GM18508 (cell line): ENCODE data around the gene PHLDB1.
"Not testable (repeated sequence)": the region's sequence is repeated elsewhere in the genome, so short reads cannot be mapped to it uniquely, and the experiment has no call there.

Source experiments
- ATAC-seq: cut with Tn5 transposase; IDR thresholded peaks from one replicate; pipeline ENCODE4 v1.9.1; 2021; ENCODE audit warnings: moderate number of reproducible peaks; ENCODE audit not compliant: insufficient read depth, unreplicated experiment

Gene PHLDB1

GRCh38 chr11:118607401-118608359, at the start of gene PHLDB1:
Gene PHLDB1, plus strand, starts transcription at chr11:118607615. Its CDS starts 6,222 bp downstream, at chr11:118613837.
- no peak for ATAC-seq

GRCh38 chr11:118560806-118561205, 46.6 kb upstream of the PHLDB1 start:
- no peak for ATAC-seq

DNA sequence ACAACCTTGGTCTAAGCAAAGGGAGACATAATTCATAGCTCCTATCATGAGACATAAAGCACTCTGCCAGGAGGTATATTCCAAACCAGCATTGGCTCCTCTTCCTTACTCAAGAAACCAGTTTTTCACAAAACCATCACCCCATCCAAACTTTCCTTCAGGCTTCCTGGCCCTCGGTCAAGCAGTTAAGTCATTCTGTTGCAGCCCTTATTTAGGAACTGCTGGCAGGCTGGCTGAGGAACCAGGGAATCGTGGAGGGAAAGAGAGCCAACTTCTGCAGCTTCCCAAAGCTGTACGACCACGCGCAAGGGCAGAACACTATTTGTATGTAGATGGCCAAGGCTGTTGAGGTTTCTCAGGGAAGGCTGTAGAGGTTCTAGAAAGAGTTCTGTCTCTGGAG, 42.4 kb upstream of the PHLDB1 start:
- ATAC-seq, result no peak

DNA sequence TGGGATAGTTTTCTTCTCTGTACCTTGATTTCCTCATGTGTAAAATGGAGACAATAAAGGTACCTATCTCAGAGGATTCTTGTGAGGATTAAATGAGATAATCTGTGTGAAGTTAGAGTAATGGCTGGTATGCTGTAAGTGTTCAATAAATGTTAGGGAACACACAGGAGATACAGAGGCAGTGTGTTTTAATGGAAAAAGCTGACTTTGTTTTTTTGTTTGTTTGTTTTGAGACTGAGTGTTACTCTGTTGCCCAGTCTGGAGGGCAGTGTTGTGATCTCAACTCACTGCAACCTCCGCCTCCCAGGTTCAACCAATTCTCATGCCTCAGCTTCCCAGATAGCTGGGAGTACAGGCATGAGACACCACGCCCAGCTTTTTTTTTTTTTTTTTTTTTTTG, 37.7 kb upstream of the PHLDB1 start:
- ATAC-seq, result no peak

- no peak for ATAC-seq
Observed at GRCh38 chr11:118570787-118571186, 36.6 kb upstream of the PHLDB1 start.

GRCh38 chr11:118571701-118572060, 35.7 kb upstream of the PHLDB1 start:
- ATAC-seq, result not testable (repeated sequence)

DNA sequence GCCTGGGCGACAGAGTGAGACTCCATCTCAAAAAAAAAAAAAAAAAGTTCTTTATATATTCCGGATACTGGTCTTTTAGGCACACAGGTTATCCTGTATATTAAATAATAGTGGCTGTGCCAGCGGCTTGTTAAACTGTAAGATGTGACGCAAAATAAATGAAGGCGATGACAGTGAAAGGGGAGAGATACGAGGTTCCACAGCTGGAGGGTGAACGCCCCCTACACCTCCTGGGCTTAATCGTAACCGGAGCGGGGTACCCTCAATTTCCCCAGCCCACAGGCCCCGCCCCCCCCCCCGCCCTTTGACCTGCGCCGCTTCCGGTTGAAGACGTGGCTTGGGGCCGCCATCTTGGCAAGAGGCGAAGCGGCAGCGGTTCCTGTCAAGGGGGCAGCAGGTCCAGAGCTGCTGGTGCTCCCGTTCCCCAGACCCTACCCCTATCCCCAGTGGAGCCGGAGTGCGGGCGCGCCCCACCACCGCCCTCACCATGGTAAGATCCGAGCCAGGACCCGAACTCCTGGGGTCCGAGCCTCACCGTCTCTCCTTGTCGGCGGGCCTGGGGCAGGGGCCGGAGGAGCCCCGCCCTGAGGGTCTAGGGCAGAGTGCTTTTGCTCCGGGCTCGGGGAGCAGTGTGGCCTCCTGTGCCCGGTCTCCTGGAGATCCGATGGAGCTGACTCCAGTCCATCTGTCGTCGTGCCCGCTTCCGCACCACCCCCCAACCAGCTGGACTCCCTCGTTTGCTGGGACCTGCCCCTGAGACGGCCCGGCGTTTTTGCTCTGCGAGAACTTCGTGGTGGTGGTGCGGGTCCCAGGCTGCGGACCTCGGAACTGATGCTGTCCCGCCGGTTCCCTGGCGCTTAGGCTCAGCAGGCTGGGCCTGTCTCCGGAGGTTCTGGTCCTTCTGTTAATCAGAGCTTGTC, 35.1 kb upstream of the PHLDB1 start, which contains the start of gene ARCN1:
ARCN1 (plus strand) TSS at position 349 of the 920 bp plus-strand sequence; CDS start at position 488, 139 bp downstream.
- ATAC-seq, result no peak

DNA sequence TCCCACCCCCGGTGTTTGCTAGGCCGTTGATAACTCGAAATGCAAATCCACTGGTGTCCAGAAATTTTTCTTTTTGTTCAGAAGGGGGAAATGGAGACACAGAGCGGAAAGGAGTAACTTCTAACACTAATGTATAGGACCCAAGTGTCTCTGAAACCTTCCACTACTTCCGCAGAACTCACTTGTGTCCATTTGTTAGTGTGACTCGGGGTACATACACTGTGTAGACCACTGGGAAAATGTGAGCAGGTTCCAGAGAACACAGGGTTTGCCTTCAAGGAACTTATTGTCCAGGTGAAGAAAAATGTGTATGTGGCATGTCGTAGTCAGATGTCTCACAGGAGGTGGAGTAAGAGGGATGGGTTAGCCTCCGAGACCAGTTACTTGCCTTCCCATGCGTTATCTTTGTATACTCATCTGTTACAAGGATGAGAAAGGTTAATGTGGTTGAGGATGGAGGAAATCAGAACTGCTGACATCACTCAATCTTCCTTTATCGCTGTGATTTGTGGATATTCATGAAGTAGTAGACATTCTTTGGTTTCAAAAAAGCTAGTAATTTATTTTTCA, 34.3 kb upstream of the PHLDB1 start:
- no peak for ATAC-seq

GRCh38 chr11:118574636-118575035, 32.8 kb upstream of the PHLDB1 start:
- ATAC-seq, result no peak

- not testable (repeated sequence) for ATAC-seq
Observed at GRCh38 chr11:118577995-118578394, 29.4 kb upstream of the PHLDB1 start.

DNA sequence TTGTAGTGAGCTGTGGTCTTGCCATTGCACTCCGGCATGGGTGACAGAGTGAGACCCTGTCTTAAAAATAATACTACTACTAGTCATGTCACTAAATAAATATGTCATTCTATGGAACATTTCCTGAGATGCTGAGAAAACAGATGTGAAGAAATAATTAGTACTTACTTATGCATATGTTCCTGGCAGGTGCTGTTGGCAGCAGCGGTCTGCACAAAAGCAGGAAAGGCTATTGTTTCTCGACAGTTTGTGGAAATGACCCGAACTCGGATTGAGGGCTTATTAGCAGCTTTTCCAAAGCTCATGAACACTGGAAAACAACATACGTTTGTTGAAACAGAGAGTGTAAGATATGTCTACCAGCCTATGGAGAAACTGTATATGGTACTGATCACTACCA, 26.4 kb upstream of the PHLDB1 start:
- ATAC-seq, result no peak

GRCh38 chr11:118587952-118588351, 19.5 kb upstream of the PHLDB1 start:
- no peak for ATAC-seq

- no peak for ATAC-seq
Observed at GRCh38 chr11:118592616-118593367, 14.6 kb upstream of the PHLDB1 start.

DNA sequence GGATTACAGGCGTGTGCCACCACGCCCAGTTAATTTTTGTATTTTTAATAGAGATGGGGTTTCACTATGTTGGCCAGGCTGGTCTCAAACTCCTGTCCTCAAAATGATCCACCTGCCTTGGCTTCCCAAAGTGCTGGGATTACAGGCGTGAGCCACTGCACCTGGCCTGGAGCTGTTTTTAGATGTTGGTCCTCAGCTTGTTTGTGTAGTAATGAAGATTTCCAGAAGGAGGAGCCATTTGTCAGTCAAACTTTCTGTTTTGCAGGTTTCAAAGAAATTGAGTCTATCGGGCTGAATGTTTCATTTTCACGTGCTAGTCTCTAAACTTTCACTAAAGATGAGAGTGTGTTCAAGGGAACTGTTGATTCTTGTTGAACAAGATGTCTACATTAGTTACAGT, 12.4 kb upstream of the PHLDB1 start:
- not testable (repeated sequence) for ATAC-seq

DNA sequence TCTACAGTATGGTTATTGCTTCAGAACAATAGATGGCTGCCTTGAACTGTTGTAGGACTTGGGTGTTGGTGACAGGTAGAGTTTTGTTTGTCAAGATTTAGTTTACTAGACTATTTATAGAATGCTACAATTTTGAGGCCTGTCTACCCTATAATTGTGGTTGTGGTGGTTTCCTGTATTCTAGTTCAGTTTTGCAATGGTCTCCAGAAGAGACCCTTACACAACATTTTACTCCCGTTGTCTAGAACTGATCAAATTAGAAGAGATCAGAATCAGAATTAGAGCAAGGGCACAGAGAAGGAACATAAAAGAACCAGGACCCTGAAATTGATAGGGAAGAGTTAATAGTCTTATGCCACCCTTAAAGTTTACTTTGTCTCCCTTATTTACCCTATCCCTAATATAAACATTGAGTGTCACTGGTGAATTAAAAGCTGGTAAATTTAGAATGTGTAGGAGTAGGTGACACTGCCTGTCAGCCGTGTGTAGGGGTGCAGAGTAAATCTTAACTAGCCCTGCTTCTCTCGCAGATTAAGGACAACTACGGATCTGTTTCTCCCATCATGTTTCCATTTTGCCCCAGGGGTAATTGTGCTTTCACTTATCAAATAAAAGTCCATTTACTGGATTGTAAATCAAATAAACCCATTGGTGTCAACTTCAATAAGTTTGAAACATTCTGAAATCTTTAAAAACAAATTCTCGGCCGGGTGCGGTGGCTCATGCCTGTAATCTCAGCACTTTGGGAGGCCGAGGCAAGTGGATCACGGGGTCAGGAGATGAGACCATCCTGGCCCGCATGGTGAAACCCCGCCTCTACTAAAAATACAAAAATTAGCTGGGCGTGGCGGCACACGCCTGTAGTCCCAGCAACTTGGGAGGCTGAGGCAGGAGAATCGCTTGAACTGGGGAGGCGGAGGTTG, 10.9 kb upstream of the PHLDB1 start:
- ATAC-seq, result no peak

- no peak for ATAC-seq
Observed at GRCh38 chr11:118597556-118597955, 9.9 kb upstream of the PHLDB1 start.

GRCh38 chr11:118602331-118602730, 5.1 kb upstream of the PHLDB1 start:
- ATAC-seq, result no peak

DNA sequence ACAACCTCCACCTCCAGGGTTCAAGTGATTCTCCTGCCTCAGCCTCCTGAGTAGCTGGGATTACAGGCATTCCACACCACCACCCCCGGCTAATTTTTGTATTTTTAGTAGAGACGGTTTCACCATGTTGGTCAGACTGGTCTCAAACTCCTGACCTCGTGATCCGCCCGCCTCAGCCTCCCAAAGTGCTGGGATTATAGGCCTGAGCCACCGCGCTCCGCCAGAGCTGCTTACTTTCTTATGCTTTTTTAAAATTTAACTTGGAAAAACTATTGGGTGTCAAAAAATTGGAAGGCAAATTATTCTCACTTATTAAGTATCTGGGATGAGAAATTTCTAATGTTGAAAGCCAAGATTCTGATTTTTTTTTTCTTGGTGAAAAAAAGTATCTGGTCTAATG, 3.7 kb upstream of the PHLDB1 start:
- ATAC-seq, result not testable (repeated sequence)

DNA sequence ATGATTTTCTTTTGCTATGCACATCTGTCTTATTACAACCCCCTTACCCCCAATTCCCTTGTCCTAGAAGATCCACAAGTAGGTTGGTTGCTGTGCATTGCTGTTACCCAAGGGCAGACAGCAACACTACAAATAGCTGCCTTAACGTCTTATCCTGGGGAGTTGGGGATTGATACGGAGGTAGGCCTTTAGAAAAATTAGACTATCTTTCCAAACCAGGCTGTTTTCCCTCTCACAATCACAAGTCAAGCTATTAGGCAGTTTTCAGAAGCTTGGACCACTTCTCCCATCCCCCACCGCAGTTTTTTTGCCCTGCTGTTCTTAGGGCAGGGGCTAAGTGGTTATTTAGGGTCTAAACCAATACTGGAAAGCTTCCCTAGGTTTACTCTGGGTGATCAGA, 2.8 kb upstream of the PHLDB1 start:
- no peak for ATAC-seq
